Aorta (tissue), 5 donors: ENCODE measurements around the gene PIGQ. TPM values are rescaled to one million over a fixed set of nuclear protein-coding genes. Genes with fewer than 3 reads are reported as not detected.

ENCODE experiments used
- ATAC-seq: fragments of 200-7000 bp; cut with Tn5 transposase; one replicate; pipeline ENCODE4 v1.9.1; 2022; ENCODE audit warnings: moderate library complexity; ENCODE audit not compliant: low FRiP score
- DNase-seq, 2 donors: peaks; one replicate each; pipeline ENCODE4 v3.0.0-alpha.2; 2020
- H3K27ac ChIP-seq, 2 donors: one replicate each; pipeline ENCODE4 v1.5.1; 2013; ENCODE audit warnings: low read length in 2 of 2, mild to moderate bottlenecking in 2 of 2, moderate library complexity in 2 of 2, control low read depth in 1 of 2, inconsistent platforms in 1 of 2, low read depth in 1 of 2
- H3K27me3 ChIP-seq, 2 donors: one replicate each; pipeline ENCODE4 v1.6.1; 2013; ENCODE audit warnings: control low read depth in 1 of 2, low read length in 1 of 2, mild to moderate bottlenecking in 1 of 2, moderate library complexity in 1 of 2; ENCODE audit not compliant: insufficient read depth in 2 of 2, control insufficient read depth in 1 of 2
- H3K36me3 ChIP-seq, 2 donors: one replicate each; pipeline ENCODE4 v1.6.1; 2013; ENCODE audit warnings: control low read depth in 1 of 2, low read length in 1 of 2, mild to moderate bottlenecking in 1 of 2; ENCODE audit not compliant: insufficient read depth in 2 of 2, control insufficient read depth in 1 of 2
- H3K4me1 ChIP-seq, 2 donors: one replicate each; pipeline ENCODE4 v1.6.1; 2013; ENCODE audit warnings: low read length in 2 of 2, control low read depth in 1 of 2, mild to moderate bottlenecking in 1 of 2, moderate library complexity in 1 of 2; ENCODE audit not compliant: insufficient read depth in 2 of 2, control insufficient read depth in 1 of 2
- H3K4me3 ChIP-seq, 2 donors: one replicate each; pipeline ENCODE4 v1.5.1; 2013; ENCODE audit warnings: low read length in 2 of 2, control low read depth in 1 of 2, mild to moderate bottlenecking in 1 of 2
- H3K9me3 ChIP-seq: one replicate; pipeline ENCODE4 v1.6.1; 2013; ENCODE audit warnings: mild to moderate bottlenecking, low read length; ENCODE audit not compliant: control insufficient read depth
- WGBS, 2 donors: extraction: QIAGEN DNeasy Blood & Tissue Kit; methylation state at CpG; one replicate each; pipeline ENCODE4 v1.1.7; 2013; 5-methylcytosine and 5-hydroxymethylcytosine counted together
- intact Hi-C, 2 donors: fragments of 100-400 bp; cut with DNase I; formaldehyde crosslinking; loops; one replicate each; pipeline versions ENCODE4 v1.14.2 to v1.15.0; 2022
- polyA plus RNA-seq, 2 donors: library from polyadenylated mRNA; stranded (reverse); fragments of 200-250 nt; gene quantifications; one replicate each; pipeline ENCODE4 v1.2.3, GENCODE V29; 2013
- total RNA-seq, 2 donors: library from RNA; stranded (reverse); fragmentation: NEBNext Ultra II Directional; extraction: Animal tissue kit (Norgen Biotek cat#: 25700); gene quantifications; one replicate each; pipeline ENCODE4 v1.2.1, GENCODE V29; 2021
- donor health status: healthy with polysubstance abuse.
- donor health status: Bipolar disorder and iron deficiency.
- donor health status: DM: no; HTN: no; CAD: no.
- donor health status: DM: no; HTN: no; CAD: no.
- donor health status: DM: yes; HTN: yes; CAD: no.

Gene PIGQ
- total and polyA plus RNA-seq, 4 donors = 10.8 to 92.2 (median 32.2) TPM

GRCh38 chr16:553601-554296 is 16.0 kb upstream of the PIGQ start:
- Histone ChIP-seq H3K4me1 (no peaks in the 10 kb centered on the region), H3K9me3 (no peaks in the 10 kb centered on the region), H3K36me3 (no peaks in the 10 kb centered on the region), H3K27me3 (no peaks in the 10 kb centered on the region), H3K27ac (no peak overlapping the region), H3K4me3 (no peak overlapping the region)
- DNase-seq (no peak), ATAC-seq (no peak)
- intact Hi-C loops = no loop called here
- WGBS, 2 donors = 94 to 97% methylated on average over 28 to 33 of the region's 33 CpGs

- DNase-seq (no peak), ATAC-seq (no peak)
- Histone ChIP-seq H3K4me3 (no peak overlapping the region), H3K27me3 (no peaks in the 10 kb centered on the region), H3K4me1 (no peaks in the 10 kb centered on the region), H3K9me3 (no peaks in the 10 kb centered on the region), H3K36me3 (no peaks in the 10 kb centered on the region), H3K27ac (no peak overlapping the region)
- intact Hi-C loops = no loop called here
- 85 to 88% methylated on average over 11 of the region's 11 CpGs for WGBS, 2 donors
Measured at GRCh38 chr16:554297-554621, 15.5 kb upstream of the PIGQ start.

- intact Hi-C loops = no loop called here
- no peaks in the 10 kb centered on the region for H3K4me1 ChIP-seq
- no peak overlapping the region for H3K27ac ChIP-seq
- whole genome bisulfite sequencing, 2 donors = 81 to 85% methylated on average over 47 to 54 of the region's 54 CpGs
- no peaks in the 10 kb centered on the region for H3K36me3 ChIP-seq
- no peaks in the 10 kb centered on the region for H3K9me3 ChIP-seq
- H3K27me3 ChIP-seq = no peaks in the 10 kb centered on the region
- no peak for ATAC-seq
- H3K4me3 ChIP-seq = no peak overlapping the region
- DNase-seq = no peak
Measured at GRCh38 chr16:554640-555365, 15.0 kb upstream of the PIGQ start.

GRCh38 chr16:555528-556473 is 14.0 kb upstream of the PIGQ start:
- DNase-seq (no peak), ATAC-seq (no peak)
- no peaks in the 10 kb centered on the region for H3K4me1 ChIP-seq
- intact Hi-C loops = no loop called here
- H3K36me3 ChIP-seq = no peaks in the 10 kb centered on the region
- no peak overlapping the region for H3K4me3 ChIP-seq
- WGBS, 2 donors = 81 to 82% methylated on average over 28 to 32 of the region's 32 CpGs
- no peaks in the 10 kb centered on the region for H3K9me3 ChIP-seq
- H3K27ac ChIP-seq = no peak overlapping the region
- H3K27me3 ChIP-seq = no peaks in the 10 kb centered on the region

GRCh38 chr16:556474-557173 is 13.1 kb upstream of the PIGQ start:
- no peaks in the 10 kb centered on the region for H3K27me3 ChIP-seq
- intact Hi-C loops = no loop called here
- ATAC-seq (no peak), DNase-seq (no peak)
- no peak overlapping the region for H3K4me3 ChIP-seq
- no peaks in the 10 kb centered on the region for H3K36me3 ChIP-seq
- no peaks in the 10 kb centered on the region for H3K4me1 ChIP-seq
- no peak overlapping the region for H3K27ac ChIP-seq
- no peaks in the 10 kb centered on the region for H3K9me3 ChIP-seq
- 79 to 82% methylated on average over 26 to 32 of the region's 32 CpGs for WGBS, 2 donors

GRCh38 chr16:557463-558297 is 12.1 kb upstream of the PIGQ start:
- H3K36me3 ChIP-seq = no peaks in the 10 kb centered on the region
- no peak overlapping the region for H3K27ac ChIP-seq
- intact Hi-C loops = no loop called here
- no peaks in the 10 kb centered on the region for H3K4me1 ChIP-seq
- 84 to 87% methylated on average over 23 of the region's 23 CpGs for WGBS, 2 donors
- H3K9me3 ChIP-seq = no peaks in the 10 kb centered on the region
- no peak for DNase-seq
- no peak for ATAC-seq
- no peak overlapping the region for H3K4me3 ChIP-seq
- no peaks in the 10 kb centered on the region for H3K27me3 ChIP-seq

GRCh38 chr16:558298-559020 is 11.3 kb upstream of the PIGQ start:
- Histone ChIP-seq H3K9me3 (no peaks in the 10 kb centered on the region), H3K4me3 (no peak overlapping the region), H3K27ac (no peak overlapping the region), H3K36me3 (no peaks in the 10 kb centered on the region), H3K4me1 (no peaks in the 10 kb centered on the region), H3K27me3 (no peaks in the 10 kb centered on the region)
- DNase-seq (no peak), ATAC-seq (no peak)
- 76 to 85% methylated on average over 22 of the region's 22 CpGs for WGBS, 2 donors
- intact Hi-C loops = no loop called here
